GM19455 (cell line): ENCODE measurements around the gene WDR12.
"Not testable (repeated sequence)": the region's sequence is repeated elsewhere in the genome, so short reads cannot be mapped to it uniquely, and the experiment has no call there.

Experiments
- ATAC-seq: cut with Tn5 transposase; IDR thresholded peaks from one replicate; pipeline ENCODE4 v1.9.1; 2021; ENCODE audit not compliant: unreplicated experiment

The WDR12 gene

GRCh38 chr2:202885190-202885589, 26.3 kb downstream of the WDR12 start:
- no peak for ATAC-seq

GRCh38 chr2:202883987-202884675, 27.3 kb downstream of the WDR12 start:
- no peak for ATAC-seq

- no peak for ATAC-seq
Observed at GRCh38 chr2:202881570-202881969, 29.9 kb downstream of the WDR12 start.

GRCh38 chr2:202877699-202878098, 33.8 kb downstream of the WDR12 start:
- ATAC-seq, result no peak

GRCh38 chr2:202871300-202872141, 40.0 kb downstream of the WDR12 start, which contains the start of gene ICA1L:
Gene ICA1L (minus strand): TSS chr2:202871766. CDS start chr2:202829009, 42,757 bp downstream.
- peak; percentile 68 for ATAC-seq

GRCh38 chr2:202870431-202871299, 40.8 kb downstream of the WDR12 start:
- ATAC-seq, result peak; percentile 80

GRCh38 chr2:202861987-202862386, 49.5 kb downstream of the WDR12 start:
- ATAC-seq, result no peak

GRCh38 chr2:202858601-202859000, 52.9 kb downstream of the WDR12 start:
- no peak for ATAC-seq

- not testable (repeated sequence) for ATAC-seq
Observed at GRCh38 chr2:202849343-202849742, 62.1 kb downstream of the WDR12 start.

- ATAC-seq, result peak; percentile 63
Observed at GRCh38 chr2:202848813-202849212, 62.7 kb downstream of the WDR12 start.

GRCh38 chr2:202847693-202848524, 63.6 kb downstream of the WDR12 start:
- ATAC-seq, result peak; percentile 77

GRCh38 chr2:202844656-202845055, 66.8 kb downstream of the WDR12 start:
- ATAC-seq, result no peak

- ATAC-seq, result no peak
Observed at GRCh38 chr2:202842690-202843089, 68.8 kb downstream of the WDR12 start.

- no peak for ATAC-seq
Observed at GRCh38 chr2:202841090-202841867, 70.2 kb downstream of the WDR12 start.

GRCh38 chr2:202831242-202832220, 79.9 kb downstream of the WDR12 start:
- no peak for ATAC-seq

GRCh38 chr2:202824901-202825300, 86.6 kb downstream of the WDR12 start:
- no peak for ATAC-seq
